CD14-positive monocyte (primary cell): Measurements from ENCODE around the gene PLD1. TPM values are rescaled to one million over a fixed set of nuclear protein-coding genes. Genes with fewer than 3 reads are reported as not detected.
"Not testable (repeated sequence)": the region's sequence is repeated elsewhere in the genome, so short reads cannot be mapped to it uniquely, and the experiment has no call there.

Experiments
- DNase-seq, 3 donors: peaks; one replicate each; pipeline ENCODE4 v3.0.0-alpha.2; 2011 to 2022
- H2AFZ ChIP-seq: 2 replicates; pipeline ENCODE4 v1.6.0; 2012; ENCODE audit warnings: mild to moderate bottlenecking, low read depth, low read length, inconsistent platforms; ENCODE audit not compliant: insufficient read depth, poor library complexity, severe bottlenecking
- H3K27ac ChIP-seq, 2 donors: 1 replicate in 1 of 2; 2 replicates in 1 of 2; pipeline ENCODE4 v1.5.1; 2012 to 2013; ENCODE audit warnings: low read length in 2 of 2, control low read depth in 1 of 2, inconsistent platforms in 1 of 2, low read depth in 1 of 2, mild to moderate bottlenecking in 1 of 2
- H3K27me3 ChIP-seq, 2 donors: one replicate each; pipeline versions ENCODE4 v1.6.0 to v1.6.1; 2011 to 2013; ENCODE audit warnings: low read length in 2 of 2; ENCODE audit not compliant: control insufficient read depth in 2 of 2, insufficient read depth in 2 of 2
- H3K36me3 ChIP-seq, 2 donors: replicated peaks in 1 of 2; 1 replicate in 1 of 2; 2 replicates in 1 of 2; pipeline versions ENCODE4 v1.5.1 to v1.6.1; 2012 to 2013; ENCODE audit warnings: low read length in 2 of 2, control low read depth in 1 of 2, inconsistent platforms in 1 of 2, mild to moderate bottlenecking in 1 of 2; ENCODE audit not compliant: insufficient read depth in 2 of 2, control insufficient read depth in 1 of 2
- H3K4me1 ChIP-seq, 2 donors: 1 replicate in 1 of 2; 2 replicates in 1 of 2; pipeline versions ENCODE4 v1.5.1 to v1.6.1; 2012 to 2013; ENCODE audit warnings: low read length in 2 of 2, control low read depth in 1 of 2, inconsistent platforms in 1 of 2, mild to moderate bottlenecking in 1 of 2, moderate library complexity in 1 of 2; ENCODE audit not compliant: insufficient read depth in 2 of 2, control insufficient read depth in 1 of 2
- H3K4me2 ChIP-seq: replicated peaks from 2 replicates; pipeline ENCODE3; 2012; ENCODE audit warnings: low read length, moderate library complexity, mild to moderate bottlenecking; ENCODE audit not compliant: poor library complexity, severe bottlenecking; ENCODE audit errors: extremely low read depth
- H3K4me3 ChIP-seq, 3 experiments: fragments of 200-600 bp in 1 of 3; sonication (generic) in 1 of 3; replicated peaks in 1 of 3; 1 replicate in 2 of 3; 2 replicates in 1 of 3; pipeline ENCODE4 v1.5.1; 2011 to 2013; ENCODE audit warnings: low read length in 3 of 3, mild to moderate bottlenecking in 3 of 3, control low read depth in 2 of 3, low read depth in 2 of 3, inconsistent platforms in 1 of 3, moderate library complexity in 1 of 3
- H3K79me2 ChIP-seq: 2 replicates; pipeline ENCODE4 v1.6.0; 2012; ENCODE audit warnings: mild to moderate bottlenecking, control low read depth, inconsistent platforms, low read length, moderate library complexity; ENCODE audit not compliant: insufficient read depth
- H3K9ac ChIP-seq: 2 replicates; pipeline ENCODE4 v1.6.0; 2017; ENCODE audit warnings: low read length, mild to moderate bottlenecking; ENCODE audit not compliant: insufficient read depth, poor library complexity, severe bottlenecking
- H3K9me3 ChIP-seq, 2 donors: replicated peaks in 1 of 2; 1 replicate in 1 of 2; 2 replicates in 1 of 2; pipeline versions ENCODE4 v1.5.1 to v1.6.1; 2012 to 2013; ENCODE audit warnings: low read length in 2 of 2, control low read depth in 1 of 2; ENCODE audit not compliant: control insufficient read depth in 1 of 2, insufficient read depth in 1 of 2
- H4K20me1 ChIP-seq: 2 replicates; pipeline ENCODE4 v1.6.0; 2012; ENCODE audit warnings: mild to moderate bottlenecking, low read length, control low read depth, moderate library complexity; ENCODE audit not compliant: insufficient read depth
- H3K27ac Mint-ChIP-seq, 7 donors: one replicate each; pipeline ENCODE4 v1.8.0; 2020; ENCODE audit warnings: mild to moderate bottlenecking in 7 of 7, mixed read lengths in 7 of 7, moderate library complexity in 6 of 7, inconsistent platforms in 2 of 7
- H3K27me3 Mint-ChIP-seq, 3 donors: one replicate each; pipeline ENCODE4 v1.8.0; 2021 to 2022; ENCODE audit warnings: low read depth in 3 of 3, mild to moderate bottlenecking in 3 of 3, mixed read lengths in 3 of 3, moderate library complexity in 3 of 3, inconsistent platforms in 1 of 3
- H3K36me3 Mint-ChIP-seq, 2 donors: one replicate each; pipeline ENCODE4 v1.8.0; 2020; ENCODE audit warnings: mixed read lengths in 2 of 2, inconsistent platforms in 1 of 2, mild to moderate bottlenecking in 1 of 2
- H3K4me1 Mint-ChIP-seq: one replicate; pipeline ENCODE4 v1.8.0; 2020; ENCODE audit warnings: mild to moderate bottlenecking, mixed read lengths
- H3K4me3 Mint-ChIP-seq, 2 donors: one replicate each; pipeline ENCODE4 v1.8.0; 2020; ENCODE audit warnings: mild to moderate bottlenecking in 2 of 2, mixed read lengths in 2 of 2, moderate library complexity in 1 of 2
- H3K9me3 Mint-ChIP-seq, 7 donors: one replicate each; pipeline ENCODE4 v1.8.0; 2020 to 2022; ENCODE audit warnings: mixed read lengths in 7 of 7, mild to moderate bottlenecking in 6 of 7, moderate library complexity in 6 of 7, inconsistent platforms in 2 of 7
- WGBS: methylation state at CpG from one replicate; pipeline ENCODE4 v1.1.5; 2013; ENCODE audit warnings: missing lambda C conversion rate; ENCODE audit not compliant: insufficient coverage; 5-methylcytosine and 5-hydroxymethylcytosine counted together
- intact Hi-C, 2 donors: fragments of 100-400 bp; cut with micrococcal nuclease; formaldehyde crosslinking; loops; one replicate each; pipeline versions ENCODE4 v1.15.0 to v1.15.1; 2023
- polyA plus RNA-seq, 3 donors: library from polyadenylated mRNA; depleted of rRNA in 1 of 3; unstranded in 2 of 3; stranded (reverse) in 1 of 3; fragments of 300-500 nt in 2 of 3; fragments of >200 nt in 1 of 3; fragmentation: Illumina TruSeq in 2 of 3; gene quantifications; 1 replicate in 2 of 3; 2 replicates in 1 of 3; pipeline ENCODE4 v1.2.3, GENCODE V29; 2012 to 2021
- TF ChIP-seq, protein P1 (sequence below): fragments of 200-600 bp; IDR thresholded peaks from one replicate; pipeline ENCODE4 v1.8.0; 2022; ENCODE audit warnings: antibody characterized with exemption, mild to moderate bottlenecking

The PLD1 gene
- polyA plus RNA-seq, 3 donors = 5.1 to 7.9 (median 5.8) TPM

DNA sequence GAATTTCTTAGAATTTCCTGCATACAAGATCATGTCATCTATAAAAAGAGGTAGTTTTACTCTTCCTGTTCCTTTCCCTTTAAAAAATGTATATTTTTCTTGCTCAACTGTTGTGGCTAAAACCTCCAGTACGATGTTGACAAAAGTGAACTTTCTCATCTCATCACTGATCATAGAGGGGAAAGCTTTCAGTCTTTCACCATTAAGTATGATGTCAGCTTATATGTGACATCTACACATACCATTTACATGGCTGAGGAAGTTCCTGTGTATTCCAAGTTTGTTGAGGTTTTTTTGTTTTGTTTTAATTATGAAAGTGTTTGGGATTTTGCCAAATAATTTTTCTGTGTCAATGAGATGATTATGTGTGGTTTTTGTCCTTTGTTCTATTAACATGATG, 173.6 kb downstream of the PLD1 start:
- TF ChIP-seq, protein P1, sequence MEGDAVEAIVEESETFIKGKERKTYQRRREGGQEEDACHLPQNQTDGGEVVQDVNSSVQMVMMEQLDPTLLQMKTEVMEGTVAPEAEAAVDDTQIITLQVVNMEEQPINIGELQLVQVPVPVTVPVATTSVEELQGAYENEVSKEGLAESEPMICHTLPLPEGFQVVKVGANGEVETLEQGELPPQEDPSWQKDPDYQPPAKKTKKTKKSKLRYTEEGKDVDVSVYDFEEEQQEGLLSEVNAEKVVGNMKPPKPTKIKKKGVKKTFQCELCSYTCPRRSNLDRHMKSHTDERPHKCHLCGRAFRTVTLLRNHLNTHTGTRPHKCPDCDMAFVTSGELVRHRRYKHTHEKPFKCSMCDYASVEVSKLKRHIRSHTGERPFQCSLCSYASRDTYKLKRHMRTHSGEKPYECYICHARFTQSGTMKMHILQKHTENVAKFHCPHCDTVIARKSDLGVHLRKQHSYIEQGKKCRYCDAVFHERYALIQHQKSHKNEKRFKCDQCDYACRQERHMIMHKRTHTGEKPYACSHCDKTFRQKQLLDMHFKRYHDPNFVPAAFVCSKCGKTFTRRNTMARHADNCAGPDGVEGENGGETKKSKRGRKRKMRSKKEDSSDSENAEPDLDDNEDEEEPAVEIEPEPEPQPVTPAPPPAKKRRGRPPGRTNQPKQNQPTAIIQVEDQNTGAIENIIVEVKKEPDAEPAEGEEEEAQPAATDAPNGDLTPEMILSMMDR = no peak
- DNase-seq = peak; percentile 8 to 32 (median 9)
- Histone ChIP-seq H3K27me3 (no peaks in the 10 kb centered on the region), H3K27ac (peak overlapping the region in 1 of 2 donors; percentile 5), H3K4me2 (no peak overlapping the region), H3K79me2 (no peaks in the 10 kb centered on the region), H3K9ac (no peak overlapping the region), H3K9me3 (no peaks in the 10 kb centered on the region), H3K4me3 (no peak overlapping the region), H3K36me3 (peaks cover 16 to 34% of the 10 kb centered on the region in 2 donors), H4K20me1 (no peaks in the 10 kb centered on the region), H3K4me1 (no peaks in the 10 kb centered on the region), H2AFZ (no peak overlapping the region)
- H3K27me3 Mint-ChIP-seq = no peaks in the 10 kb centered on the region
- no CpG with 5 or more reads among the region's 1 CpG for WGBS
- intact Hi-C loops = no loop called here
- no peak overlapping the region for H3K4me3 Mint-ChIP-seq
- no peaks in the 10 kb centered on the region for H3K9me3 Mint-ChIP-seq
- H3K27ac Mint-ChIP-seq = peak overlapping the region in 2 of 7 donors; percentile 30 to 46
- H3K36me3 Mint-ChIP-seq = peaks cover 38 to 52% of the 10 kb centered on the region in 2 donors
- H3K4me1 Mint-ChIP-seq = peaks cover 8% of the 10 kb centered on the region

GRCh38 chr3:171632766-171633165, 177.5 kb downstream of the PLD1 start:
- Histone ChIP-seq H3K4me2 (no peak overlapping the region), H3K79me2 (no peaks in the 10 kb centered on the region), H2AFZ (no peak overlapping the region), H4K20me1 (no peaks in the 10 kb centered on the region), H3K4me1 (no peaks in the 10 kb centered on the region), H3K27ac (no peak overlapping the region), H3K36me3 (peaks cover 3 to 15% of the 10 kb centered on the region in 2 donors), H3K9me3 (no peaks in the 10 kb centered on the region), H3K27me3 (no peaks in the 10 kb centered on the region), H3K4me3 (no peak overlapping the region), H3K9ac (no peak overlapping the region)
- TF ChIP-seq, protein P1 = no peak
- Mint-ChIP-seq H3K9me3 (peaks cover 0 to 3% (median 3%) of the 10 kb centered on the region in 7 donors), H3K36me3 (peaks cover 24 to 41% of the 10 kb centered on the region in 2 donors), H3K27ac (peak overlapping the region in 1 of 7 donors; percentile 34), H3K4me3 (no peak overlapping the region), H3K27me3 (no peaks in the 10 kb centered on the region), H3K4me1 (peaks cover 8% of the 10 kb centered on the region)
- DNase-seq = no peak
- 100% methylated on average over 1 of the region's 4 CpGs for WGBS
- intact Hi-C loops = no loop called here

- H2AFZ ChIP-seq, intact Hi-C loops: not testable (repeated sequence)
- peaks cover 9 to 19% (median 14%) of the 10 kb centered on the region in 7 donors for H3K9me3 Mint-ChIP-seq
These were observed 183.5 kb downstream of the PLD1 start for GRCh38 chr3:171626799-171627198.

More at GRCh38 chr3:171626799-171627198, 183.5 kb downstream of the PLD1 start:
- H3K9ac ChIP-seq, H4K20me1 ChIP-seq, H3K4me2 ChIP-seq, H3K79me2 ChIP-seq, H3K9me3 ChIP-seq, H3K27me3 Mint-ChIP-seq, H3K27ac ChIP-seq, DNase-seq, H3K27ac Mint-ChIP-seq, H3K4me3 Mint-ChIP-seq, H3K27me3 ChIP-seq, H3K4me3 ChIP-seq, H3K4me1 Mint-ChIP-seq, H3K4me1 ChIP-seq: not testable (repeated sequence)
- WGBS = no CpG with 5 or more reads among the region's 2 CpGs
- peaks cover 5 to 16% of the 10 kb centered on the region in 2 donors for H3K36me3 ChIP-seq
- peaks cover 24 to 43% of the 10 kb centered on the region in 2 donors for H3K36me3 Mint-ChIP-seq
